ENCODE results near the gene GABPA.

The GABPA gene

GRCh38 chr21:25790122-25790877 lies 55.5 kb downstream of the GABPA start:
- CTCF ChIA-PET, result interaction anchor here (0.8 to 1.5 kb wide), 7 partner anchors 8 to 927 kb away, joined by 3 to 11 read pairs (median 4); no protein-coding TSS in a partner anchor
- DNase-seq (ENCODE audit: low read depth, low spot score), result no peak
- peak; percentile 33 for TF ChIP-seq CTCF (IDR thresholded peaks at IDR 0.05; ENCODE audit: insufficient read depth, low read length, missing control alignments)
- POLR2A ChIA-PET, result interaction anchor here (0.6 kb wide), 1 partner anchor 18 kb away, joined by 3 read pairs; no protein-coding TSS in a partner anchor
- peak overlapping the region; percentile 31 for H3K4me3 ChIP-seq (ENCODE audit: low read depth, low read length)

- ChIA-PET CTCF (interaction anchor here (0.8 to 1.5 kb wide), 7 partner anchors 8 to 926 kb away, joined by 3 to 11 read pairs (median 4); no protein-coding TSS in a partner anchor), POLR2A (no interaction called here)
- no peak for TF ChIP-seq CTCF (IDR thresholded peaks at IDR 0.05; ENCODE audit: insufficient read depth, low read length, missing control alignments)
- no peak for DNase-seq (ENCODE audit: low read depth, low spot score)
- H3K4me3 ChIP-seq (ENCODE audit: low read depth, low read length), result no peak overlapping the region
Observed at GRCh38 chr21:25790878-25791204, 56.1 kb downstream of the GABPA start.

- TF ChIP-seq CTCF (IDR thresholded peaks at IDR 0.05; ENCODE audit: insufficient read depth, low read length, missing control alignments), result no peak
- no peak for DNase-seq (ENCODE audit: low read depth, low spot score)
- POLR2A ChIA-PET, result no interaction called here
- CTCF ChIA-PET, result interaction anchor here (0.8 to 1.5 kb wide), 5 partner anchors 9 to 926 kb away, joined by 3 to 11 read pairs (median 3); no protein-coding TSS in a partner anchor
- H3K4me3 ChIP-seq (ENCODE audit: low read depth, low read length), result no peak overlapping the region
Observed at GRCh38 chr21:25791319-25791718, 56.5 kb downstream of the GABPA start.

GRCh38 chr21:25801217-25802014 lies 66.6 kb downstream of the GABPA start:
- TF ChIP-seq CTCF (IDR thresholded peaks at IDR 0.05; ENCODE audit: insufficient read depth, low read length, missing control alignments), result peak; percentile 94
- POLR2A ChIA-PET, result no interaction called here
- no peak for DNase-seq (ENCODE audit: low read depth, low spot score)
- CTCF ChIA-PET, result interaction anchor here (0.6 to 2.2 kb wide), 12 partner anchors 8 to 193 kb away, joined by 3 to 13 read pairs (median 7); no protein-coding TSS in a partner anchor
- H3K4me3 ChIP-seq (ENCODE audit: low read depth, low read length), result no peak overlapping the region

GRCh38 chr21:25806060-25806459 lies 71.3 kb downstream of the GABPA start:
- TF ChIP-seq CTCF (IDR thresholded peaks at IDR 0.05; ENCODE audit: insufficient read depth, low read length, missing control alignments), result no peak
- POLR2A ChIA-PET, result no interaction called here
- CTCF ChIA-PET, result no interaction called here

GRCh38 chr21:25807191-25807590 lies 72.4 kb downstream of the GABPA start:
- no peak for TF ChIP-seq CTCF (IDR thresholded peaks at IDR 0.05; ENCODE audit: insufficient read depth, low read length, missing control alignments)
- no peak overlapping the region for H3K4me3 ChIP-seq (ENCODE audit: low read depth, low read length)
- no peak for DNase-seq (ENCODE audit: low read depth, low spot score)
- POLR2A ChIA-PET, result no interaction called here
- CTCF ChIA-PET, result interaction anchor here (1.5 to 1.6 kb wide), 2 partner anchors 8 to 10 kb away, joined by 5 to 8 read pairs; no protein-coding TSS in a partner anchor

More at GRCh38 chr21:25806060-25806459, 71.3 kb downstream of the GABPA start:
- no peak overlapping the region for H3K4me3 ChIP-seq (ENCODE audit: low read depth, low read length)
- DNase-seq (ENCODE audit: low read depth, low spot score), result no peak
